Measurements from ENCODE around the gene KIF26A.
A peak's percentile ranks its signal among the peaks of the same experiment; 100 is the strongest.

Gene KIF26A

DNA sequence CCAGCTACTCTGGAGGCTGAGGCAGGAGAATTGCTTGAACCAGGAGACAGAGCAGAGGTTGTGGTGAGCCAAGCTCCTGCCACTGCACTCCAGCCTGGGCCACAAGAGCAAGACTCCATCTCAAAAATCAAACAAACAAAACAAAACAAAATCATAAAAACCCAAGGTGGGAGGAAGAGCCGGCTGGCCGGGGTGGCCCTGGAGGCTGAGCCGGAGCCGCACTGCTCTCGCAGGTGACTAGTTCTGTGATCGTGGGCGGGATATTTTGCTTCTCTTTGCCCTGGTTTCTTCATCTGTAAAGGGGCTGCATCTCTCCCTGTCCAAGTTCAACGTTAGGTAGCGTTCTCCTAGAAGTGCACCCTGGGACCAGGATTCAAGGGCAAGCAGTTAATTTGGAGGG is 73.4 kb downstream of the KIF26A start:
- no peak for DNase-seq

DNA sequence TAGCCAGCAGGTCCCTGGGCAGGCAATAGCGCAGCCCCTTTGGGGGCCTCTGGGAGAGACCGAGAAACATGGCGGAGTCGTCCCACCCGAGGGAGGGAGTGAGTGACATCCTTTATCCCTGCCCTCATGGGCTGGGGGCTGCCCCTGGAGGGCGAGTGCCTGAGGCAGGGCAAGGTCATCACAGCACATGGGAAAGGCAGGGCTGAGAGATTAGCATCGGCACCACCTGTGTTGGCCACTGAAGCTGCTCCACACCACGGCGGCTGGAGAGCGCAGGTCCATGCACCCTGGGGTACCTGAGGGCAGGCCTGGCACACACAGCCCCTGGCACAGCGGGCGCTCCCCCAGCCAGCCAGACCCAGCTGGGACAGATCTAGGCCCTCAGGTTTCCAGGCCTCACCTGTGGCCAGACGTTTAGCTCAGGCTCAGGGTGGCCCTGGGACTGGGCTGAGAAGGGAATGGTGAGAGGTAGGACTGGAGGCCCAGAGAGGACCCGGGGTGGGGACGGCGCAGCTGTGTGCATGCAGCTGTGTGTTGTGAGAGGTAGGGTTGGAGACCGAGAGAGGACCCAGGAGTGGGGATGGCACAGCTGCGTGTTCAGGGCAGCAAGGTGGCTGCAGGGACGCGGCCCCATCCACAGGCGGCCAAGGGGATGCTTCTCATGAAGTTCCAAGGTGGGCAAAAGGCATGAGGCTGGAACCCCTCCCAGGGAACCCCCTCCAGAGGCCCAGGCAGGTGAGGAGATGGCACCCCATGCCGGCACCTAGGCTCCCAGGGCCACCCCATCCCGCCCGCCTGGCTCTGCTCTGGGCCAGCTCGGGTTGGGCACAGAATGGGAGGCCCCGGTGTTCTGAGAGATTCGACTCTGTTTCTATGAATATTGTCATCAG is 74.1 kb downstream of the KIF26A start:
- DNase-seq = no peak

DNA sequence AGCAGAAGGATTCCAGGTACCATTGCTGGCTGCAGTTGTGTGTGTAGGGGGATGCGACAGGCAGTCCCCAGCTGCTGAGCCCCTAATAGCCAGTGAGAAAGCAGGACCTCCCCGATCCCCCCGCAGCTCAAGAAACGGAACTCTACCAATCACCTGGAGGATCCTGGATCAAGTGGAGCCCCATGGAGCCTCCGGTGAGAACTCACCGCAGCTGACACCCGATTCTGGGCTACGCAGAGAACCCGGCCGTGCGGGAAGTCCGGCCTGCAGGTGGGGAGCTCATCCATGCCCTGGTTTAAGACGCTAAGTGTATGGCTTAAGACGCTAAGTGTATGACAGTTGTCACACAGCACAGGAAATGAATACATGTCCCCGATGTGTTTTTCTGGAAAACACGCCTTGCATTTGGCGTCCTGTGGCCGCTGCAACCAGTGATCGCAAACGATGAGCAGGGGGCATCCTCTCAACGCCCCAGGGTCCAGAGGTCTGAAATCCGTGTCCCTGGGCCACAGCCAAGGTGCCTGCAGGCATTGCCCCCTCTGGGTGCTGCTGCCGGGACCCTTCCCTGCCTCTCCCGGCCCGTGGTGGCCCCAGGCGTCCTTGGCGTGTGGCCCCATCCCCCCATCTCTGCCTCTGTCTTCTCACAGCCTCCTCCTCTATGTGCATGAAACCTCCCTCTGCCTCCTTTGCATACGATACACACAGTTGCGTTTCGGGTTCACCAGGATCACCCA is 75.1 kb downstream of the KIF26A start:
- no peak for DNase-seq

DNA sequence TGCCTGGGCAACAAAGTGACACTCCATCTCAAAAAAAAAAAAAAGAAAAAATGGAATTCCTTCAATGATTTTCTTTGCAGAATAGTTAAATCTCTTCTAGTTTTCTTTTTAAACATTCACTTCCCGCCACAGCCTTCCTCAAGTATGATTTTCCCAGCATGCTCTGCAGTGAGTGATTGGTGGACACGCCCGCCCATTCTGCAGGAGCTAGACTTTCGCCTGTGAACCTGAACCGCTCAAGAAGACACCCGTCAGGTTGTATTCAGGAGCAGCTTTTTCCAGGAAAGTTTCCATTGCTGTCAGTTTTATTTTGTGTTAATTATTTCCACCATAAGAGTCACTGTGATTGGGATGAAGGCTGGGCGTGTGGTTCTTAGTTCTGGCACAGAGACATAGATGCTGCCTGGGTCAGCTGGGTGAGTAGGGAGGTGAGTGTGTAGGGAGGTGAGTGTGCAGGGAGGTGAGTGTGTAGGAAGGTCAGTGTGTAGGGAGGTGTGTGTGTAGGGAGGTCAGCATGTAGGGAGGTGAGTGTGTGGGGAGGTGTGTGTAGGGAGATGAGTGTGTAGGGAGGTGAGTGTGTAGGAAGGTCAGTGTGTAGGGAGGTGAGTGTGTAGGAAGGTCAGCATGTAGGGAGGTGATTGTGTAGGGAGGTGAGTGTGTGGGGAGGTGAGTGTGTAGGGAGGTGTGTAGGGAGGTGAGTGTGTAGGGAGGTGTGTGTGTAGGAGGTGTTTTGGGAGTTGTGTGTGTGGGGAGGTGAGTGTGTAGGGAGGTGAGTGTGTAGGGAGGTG is 76.2 kb downstream of the KIF26A start:
- DNase-seq = no peak

DNA sequence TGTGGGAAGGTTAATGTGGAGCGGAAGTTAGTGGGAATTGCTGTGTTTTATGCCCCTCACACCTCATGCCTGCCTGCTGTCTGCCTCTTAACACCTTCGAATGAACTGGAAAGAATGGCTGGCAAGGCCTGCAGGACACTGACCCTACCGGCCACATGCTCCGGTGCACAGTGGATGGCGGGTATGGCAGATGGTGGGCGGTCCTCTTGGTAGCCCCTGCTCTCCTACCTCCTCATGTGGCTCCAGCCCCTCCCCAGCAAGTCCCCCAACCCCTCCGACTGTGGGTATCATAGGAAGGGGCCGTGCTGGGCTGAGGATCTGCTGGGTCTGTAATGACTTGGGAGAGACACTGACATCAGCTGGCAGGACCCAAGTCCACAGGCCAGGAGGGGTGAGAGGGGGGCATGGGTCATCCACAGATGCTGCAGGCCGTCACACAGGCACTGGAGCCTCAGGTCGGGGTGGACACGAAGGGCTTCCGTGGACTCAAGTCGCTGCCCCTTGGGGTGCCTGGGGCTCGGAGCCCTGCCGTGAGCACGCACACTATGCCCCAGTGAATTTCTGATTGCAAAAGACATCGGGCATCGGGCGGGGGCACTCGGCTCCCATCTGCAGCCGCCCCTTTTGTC is 77.4 kb downstream of the KIF26A start:
- DNase-seq = no peak

DNA sequence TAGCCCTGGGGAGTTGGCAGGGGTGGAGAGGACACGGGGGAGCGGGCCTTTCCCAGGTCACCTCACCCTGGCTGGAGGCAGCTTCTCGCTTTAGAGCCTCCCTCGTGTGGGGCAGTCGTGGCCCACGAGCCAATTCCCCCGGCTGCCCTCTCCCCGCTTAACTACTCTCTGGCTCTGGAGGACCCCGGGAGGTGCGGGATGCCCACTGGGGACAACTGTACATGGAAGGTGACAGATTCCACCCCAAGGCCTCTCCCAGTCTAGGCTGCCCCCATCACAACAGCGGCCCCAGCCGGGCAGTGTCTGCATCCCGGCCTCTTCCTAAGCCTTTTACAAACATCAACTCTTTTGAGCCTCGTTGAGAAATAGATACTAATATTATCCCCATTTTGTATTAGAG is 78.1 kb downstream of the KIF26A start:
- DNase-seq = no peak

DNA sequence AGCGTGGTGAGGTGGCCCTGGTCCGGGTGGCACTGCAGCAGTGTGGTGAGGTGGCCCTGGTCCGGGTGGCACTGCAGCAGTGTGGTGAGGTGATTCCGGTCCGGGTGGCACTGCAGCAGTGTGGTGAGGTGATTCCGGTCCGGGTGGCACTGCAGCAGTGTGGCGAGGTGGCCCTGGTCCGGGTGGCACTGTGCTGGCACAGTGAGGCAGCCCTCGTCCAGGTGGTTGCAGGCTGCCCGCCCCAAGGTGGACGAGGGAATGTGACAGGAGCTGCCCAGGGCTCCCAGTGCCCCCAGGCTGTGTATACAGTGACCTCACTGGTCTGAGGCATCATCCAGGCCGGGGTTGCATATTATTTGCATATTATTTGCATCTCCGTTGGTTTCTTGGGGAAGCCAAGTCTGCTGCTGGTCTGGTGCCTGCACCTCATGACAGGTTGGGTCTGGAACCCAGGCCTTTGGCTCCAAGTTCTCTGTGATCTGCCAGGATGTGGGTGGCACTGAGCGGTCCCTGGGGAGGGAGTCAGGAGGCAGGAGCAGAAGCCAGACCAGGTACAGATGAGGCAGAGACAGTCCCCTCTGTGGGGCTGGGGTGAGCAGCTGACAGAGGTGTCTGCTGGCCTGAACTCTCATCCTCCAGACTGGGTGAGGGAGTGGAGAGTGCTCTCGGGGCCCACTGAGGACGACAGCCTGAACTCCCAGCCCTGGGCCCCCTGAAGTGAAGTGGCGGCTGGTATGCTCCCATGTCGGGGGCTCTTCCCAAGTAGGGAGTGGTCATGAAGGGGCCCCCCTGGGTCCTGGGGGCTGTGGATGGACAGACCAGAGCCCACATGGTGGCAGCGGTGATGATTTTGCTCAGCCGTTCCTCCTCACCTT is 79.3 kb downstream of the KIF26A start:
- DNase-seq = no peak

DNA sequence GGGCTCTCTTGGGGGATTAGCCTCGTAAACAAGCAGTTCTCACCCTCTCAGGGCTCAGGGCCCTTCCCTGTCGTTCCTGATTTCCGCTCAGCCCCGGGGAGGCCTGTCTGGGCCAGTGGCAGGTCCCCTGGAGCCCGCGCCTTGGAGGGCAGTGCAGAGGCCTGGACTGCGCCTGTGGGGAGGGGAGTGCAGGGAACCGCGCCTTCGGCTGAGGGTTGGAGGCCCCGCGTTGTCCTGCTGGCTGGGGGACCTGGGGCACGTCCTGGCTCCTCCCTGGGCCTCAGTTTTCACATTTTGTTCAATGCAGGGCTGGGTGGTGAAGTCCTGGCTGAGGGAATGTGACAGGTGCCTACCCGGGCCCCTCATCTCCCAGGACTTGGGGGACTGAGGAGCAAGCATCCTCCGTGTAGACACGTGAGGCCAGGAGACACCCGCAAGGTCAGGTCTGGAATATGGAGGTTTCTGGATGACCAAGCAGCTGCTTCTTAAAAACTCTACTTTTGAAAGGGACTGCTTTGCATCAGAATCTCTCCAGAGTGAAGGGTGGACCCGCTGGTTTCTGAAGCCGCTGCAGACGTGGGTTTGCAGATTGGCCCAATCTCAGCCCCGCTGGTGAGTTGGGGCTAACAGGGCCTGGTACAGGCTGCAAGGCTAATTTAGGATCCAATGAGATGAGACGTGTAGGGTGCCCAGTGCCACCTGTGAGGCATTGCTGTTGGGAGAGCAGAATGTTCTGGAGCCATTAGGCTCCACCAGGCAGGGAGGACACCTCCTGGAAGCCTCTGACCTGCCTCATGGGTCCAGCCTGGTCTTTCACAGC is 80.2 kb downstream of the KIF26A start:
- DNase-seq = no peak

DNA sequence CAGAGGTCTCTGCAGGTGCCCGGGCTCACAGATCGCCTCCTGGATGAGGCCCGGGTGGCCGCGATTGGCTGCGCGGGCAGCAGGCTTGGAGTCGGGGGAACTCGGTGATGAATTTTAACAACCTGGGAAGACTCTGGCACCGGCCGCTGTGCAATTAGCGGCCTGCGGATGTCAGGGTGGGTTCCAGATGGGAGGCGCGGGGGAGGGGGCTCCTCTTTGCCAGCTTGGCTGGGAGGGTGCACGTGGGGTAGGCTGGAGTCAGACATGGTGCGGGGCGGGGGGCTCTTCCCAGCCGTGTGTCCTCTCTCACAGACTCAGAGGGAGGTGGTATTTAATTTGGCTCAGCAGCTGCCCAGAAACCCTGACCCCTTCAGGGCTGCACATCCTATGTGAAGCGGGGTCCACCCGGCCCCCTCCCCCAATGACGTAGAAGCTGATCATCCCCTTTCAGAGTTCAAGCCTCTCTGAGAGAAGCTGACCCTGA is 81.4 kb downstream of the KIF26A start:
- DNase-seq = no peak

DNA sequence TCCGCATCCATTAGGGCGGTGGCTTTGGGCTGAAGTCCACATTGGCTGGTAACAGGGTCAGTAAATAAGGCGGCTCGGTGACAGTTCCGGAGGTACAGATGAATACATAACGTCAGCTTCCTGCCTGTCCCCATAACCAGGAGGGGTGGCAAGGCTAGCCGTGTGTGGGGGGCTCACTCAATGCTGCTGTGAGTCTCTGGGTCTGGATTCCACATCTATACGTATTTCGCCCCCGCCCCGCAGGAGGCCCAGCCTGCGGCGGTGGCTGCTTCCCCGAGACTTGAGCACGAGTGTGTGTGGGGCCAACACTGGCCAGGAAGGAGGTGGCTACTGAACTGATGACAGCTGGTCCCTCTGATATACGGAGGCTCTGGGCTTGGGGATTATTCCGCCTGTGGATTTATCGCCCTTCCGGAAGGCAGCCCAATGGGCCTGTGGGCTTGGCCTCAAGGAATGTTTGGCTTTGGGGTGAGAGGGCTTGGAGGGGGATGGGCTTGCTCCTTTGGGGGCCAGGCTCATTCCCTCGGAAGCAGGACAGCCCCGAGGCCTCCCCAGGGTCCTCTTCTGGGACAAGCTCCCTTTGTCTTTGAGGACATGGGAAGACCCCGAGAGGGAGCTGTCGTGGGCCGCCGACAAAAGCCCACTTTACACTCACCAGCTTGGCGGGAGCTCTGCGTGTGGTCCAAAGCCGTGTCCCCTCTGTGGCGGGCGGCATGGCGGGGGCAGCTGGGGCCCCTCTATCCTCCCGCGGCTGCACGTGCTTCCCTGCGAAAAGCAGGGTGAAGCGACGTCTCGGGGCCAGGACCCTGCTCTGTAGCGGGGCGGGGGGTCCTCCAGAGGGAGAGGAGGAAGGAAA is 82.1 kb downstream of the KIF26A start:
- DNase-seq = no peak

DNA sequence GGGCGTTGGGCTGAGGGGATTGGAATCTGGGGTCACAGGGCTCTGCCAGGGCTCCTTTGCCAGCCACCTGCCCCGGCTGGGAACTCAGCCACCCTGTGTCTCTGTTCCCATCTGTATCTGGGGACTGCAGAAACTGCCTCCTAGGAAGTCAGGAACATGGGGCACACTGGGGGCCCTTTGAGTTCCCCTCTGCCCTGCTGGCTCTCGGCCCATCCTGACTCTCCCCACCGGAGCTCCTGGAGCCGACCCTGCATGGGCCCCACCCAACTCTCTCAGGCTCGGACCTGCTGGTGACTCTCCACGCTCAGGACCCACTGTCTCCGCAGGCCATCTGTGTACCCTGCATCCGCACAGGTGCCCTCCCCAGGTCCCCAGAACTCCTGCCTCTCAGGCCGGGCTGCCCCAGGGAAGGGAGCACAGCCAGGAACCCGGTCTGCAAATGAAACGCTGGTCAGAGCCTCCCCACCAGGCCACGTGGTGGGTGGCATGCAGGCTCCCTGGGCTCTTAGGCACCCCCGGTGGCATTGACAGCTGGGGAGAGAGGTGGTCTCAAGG is 82.8 kb downstream of the KIF26A start:
- DNase-seq = no peak

DNA sequence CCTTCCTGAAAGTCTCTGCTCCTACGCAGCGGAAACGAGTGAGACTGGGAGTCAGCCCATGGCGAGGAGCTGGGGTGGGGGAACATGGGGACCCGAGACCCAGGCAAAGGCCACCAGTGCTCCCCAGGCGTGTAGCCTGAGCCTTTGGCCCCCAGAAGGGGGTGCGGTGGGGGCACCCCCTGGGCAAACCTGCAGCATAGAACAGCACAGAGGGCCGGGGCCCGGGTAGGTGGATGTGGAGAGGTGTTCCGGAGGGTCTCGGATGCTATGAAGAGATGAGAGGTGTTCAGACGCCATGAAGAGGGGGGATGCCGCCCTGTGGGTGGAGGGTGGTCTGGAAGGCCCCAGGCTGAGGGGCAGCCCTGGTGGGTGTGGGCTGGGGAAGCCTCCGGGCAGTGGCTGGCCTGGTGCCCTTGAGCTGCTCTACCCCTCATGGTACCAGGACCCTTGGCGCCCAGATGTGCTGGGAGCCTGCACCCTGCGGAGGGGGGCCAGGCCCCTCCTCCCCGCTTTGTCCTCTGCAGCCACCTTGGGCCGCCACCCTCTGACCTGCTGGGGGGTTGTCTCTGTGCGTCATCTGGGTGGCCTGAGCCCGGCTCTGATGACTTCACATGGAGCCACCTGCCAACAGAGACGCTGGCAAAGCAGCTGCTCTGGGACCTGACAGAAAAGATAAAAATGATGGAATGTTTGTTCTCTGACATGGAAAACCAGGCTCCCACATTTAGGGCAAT is 83.4 kb downstream of the KIF26A start:
- no peak for DNase-seq

DNA sequence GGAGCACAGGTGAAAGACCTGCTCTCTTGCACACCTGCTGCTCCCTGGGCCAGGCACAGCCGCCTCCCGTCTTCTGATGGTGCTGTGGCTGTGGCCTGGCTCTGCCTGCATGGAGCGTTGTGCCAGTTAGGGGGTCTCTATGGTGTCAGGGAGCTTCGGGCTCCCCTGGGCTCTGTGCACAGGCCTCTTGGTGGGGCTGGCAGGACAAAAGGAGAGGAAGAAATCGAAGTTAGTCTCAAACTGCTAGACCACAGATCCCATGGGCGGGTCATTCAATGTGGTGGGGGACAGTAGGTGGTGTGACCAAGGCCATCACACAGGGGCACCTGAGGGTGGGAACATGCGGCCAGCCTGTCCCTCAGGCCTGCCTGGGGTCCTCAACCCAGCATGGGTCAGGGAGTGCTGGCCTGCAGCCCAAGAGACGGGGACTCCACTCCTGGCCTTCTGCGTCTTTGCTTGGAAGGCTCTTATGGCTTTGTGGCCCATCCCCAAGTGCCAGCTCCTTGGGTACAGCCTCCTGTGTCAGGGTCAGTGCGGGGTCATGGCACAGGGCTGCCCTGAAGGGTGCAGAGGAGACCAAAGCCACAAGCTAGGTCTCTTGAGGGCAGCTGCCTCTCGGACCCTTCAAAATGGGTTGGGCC is 84.1 kb downstream of the KIF26A start:
- DNase-seq = no peak

DNA sequence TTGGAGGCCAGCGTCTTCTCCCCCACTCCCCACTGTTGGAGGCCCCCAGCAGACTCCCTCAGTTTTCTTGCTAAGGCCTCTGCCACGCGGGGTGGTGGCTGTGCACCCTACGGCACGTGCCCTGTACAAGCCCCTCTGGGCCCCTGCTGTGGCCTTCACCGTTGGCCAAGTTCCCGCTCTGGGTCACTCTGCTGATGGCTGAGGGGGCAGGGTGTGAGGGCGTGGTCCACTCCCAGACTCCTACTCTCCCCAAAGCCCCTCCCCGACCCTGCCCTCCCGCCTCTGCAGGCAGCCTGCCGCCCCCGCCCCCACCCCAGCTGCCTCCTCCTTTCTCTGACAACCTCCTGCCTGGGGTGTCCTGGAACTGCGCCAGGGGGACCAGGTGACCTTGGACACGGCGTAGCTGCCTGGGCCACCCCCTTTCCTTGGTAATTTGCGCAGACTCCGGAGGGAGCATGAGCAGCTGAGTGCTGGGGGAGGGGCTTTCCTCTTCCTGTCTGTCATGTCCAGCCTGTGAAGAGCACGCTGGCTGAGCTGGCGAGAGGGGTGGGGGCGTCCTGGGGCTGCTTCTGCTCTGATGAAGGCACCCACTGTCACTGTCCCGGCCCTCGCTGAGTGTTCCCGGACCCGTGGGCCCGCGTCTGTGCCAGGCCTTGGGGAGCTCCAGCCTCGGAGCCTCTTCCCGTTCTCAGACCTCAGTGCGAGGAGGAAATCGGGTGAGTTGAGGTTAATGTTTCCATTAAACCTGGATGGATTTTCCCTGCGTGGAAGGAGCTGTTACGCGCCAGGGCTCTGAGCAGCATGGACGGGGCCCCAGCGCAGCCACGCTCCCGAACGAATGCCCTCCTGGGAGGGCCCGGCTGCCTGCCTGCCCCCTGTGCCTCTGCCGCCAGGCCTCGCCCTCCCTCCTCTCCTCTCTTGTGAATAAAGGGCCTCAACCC is 85.0 kb downstream of the KIF26A start:
- DNase-seq = no peak

DNA sequence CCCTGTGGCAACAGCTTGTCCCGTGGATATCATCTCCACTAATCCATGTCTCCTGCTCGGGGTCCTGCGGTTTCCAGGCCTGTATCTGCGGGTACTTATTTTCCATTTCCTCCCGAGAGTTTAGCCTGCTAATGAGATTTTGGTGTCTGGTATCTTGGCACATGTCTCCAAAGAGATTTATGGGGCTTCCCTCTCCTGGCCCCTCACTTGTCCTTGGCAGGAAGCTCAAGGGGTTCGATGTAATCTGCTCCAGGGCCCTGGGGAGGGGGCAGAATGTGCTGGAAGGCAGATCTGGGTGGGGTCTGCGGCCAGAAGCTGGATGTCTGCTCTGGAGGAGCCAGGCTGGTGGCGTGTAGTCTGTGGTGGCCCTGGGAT is 85.7 kb downstream of the KIF26A start:
- DNase-seq = no peak

DNA sequence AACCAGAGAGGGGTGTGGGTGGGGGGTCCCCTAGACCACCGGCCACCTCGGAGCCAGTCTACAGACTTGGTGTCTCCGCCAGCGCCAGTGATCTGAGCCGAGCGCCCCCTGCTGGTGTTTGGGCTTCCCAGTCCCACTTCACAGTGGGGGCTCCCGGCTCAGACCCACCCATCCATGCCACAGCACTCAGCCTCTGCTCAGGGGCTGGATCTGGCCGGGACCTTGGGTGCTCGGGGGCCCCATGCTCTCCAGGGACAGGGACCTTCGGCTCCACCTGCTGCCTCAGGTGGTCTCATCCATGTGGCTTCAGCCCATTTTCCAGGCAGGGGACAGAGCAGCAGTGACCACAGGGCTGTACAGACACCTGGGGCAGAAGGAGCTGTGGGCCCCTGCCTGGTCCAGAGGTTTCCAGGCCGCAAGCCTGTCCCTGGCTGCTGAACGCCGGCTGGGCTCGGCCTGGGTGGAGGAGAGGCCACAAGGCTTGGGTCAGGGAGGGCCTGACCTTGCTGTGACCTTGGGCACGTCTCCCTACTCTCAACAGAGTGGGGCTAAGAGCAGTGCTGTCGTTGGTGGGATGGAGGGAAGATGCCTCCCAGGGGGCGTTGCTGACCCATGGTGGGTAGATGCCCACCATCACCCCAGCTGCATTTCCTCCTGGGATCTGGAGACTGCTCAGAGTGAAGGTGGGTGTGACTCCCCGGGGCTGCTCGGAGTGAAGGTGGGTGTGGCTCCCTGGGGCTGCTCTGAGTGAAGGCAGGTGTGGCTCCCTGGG is 86.3 kb downstream of the KIF26A start:
- peak; percentile 71 for DNase-seq
